Measurements from ENCODE around the gene ZFP91. TPM values are rescaled to one million over a fixed set of nuclear protein-coding genes. Genes with fewer than 3 reads are reported as not detected.

Gene ZFP91
- total and polyA plus RNA-seq, 2 of the 13 experiments (the other 11 are each of a cell fraction or from before 2014, with no cell fraction given), result 13.5 to 38.6 TPM

- POLR2A ChIA-PET, result interaction anchor here (3.3 kb wide), 1 partner anchor 13 kb away, joined by 18 read pairs; no protein-coding TSS in a partner anchor
- WGBS (ENCODE audit: low lambda C conversion rate), result 91% methylated on average over 6 of the region's 6 CpGs
Measured at GRCh38 chr11:58575377-58576020, 3.4 kb upstream of the ZFP91 start, which contains the start of gene LPXN. Gene LPXN (minus strand): TSS chr11:58575856. CDS start chr11:58575772, 84 bp downstream.

GRCh38 chr11:58576887-58577471, 1.9 kb upstream of the ZFP91 start:
- Histone ChIP-seq H3K4me2 (ENCODE audit: low read depth, low read length) (peak overlapping the region; percentile 78), H2AFZ (ENCODE audit: low read length) (no peak overlapping the region), H3K9ac (ENCODE audit: insufficient read depth, low read depth, low read length) (peak overlapping the region; percentile 100), H3K4me1 (ENCODE audit: insufficient read depth, low read length) (peaks cover 35% of the 10 kb centered on the region), H3K79me2 (ENCODE audit: insufficient read depth, low read length) (peaks cover 30% of the 10 kb centered on the region), H3K27me3 (ENCODE audit: control insufficient read depth in 1 of 2, insufficient read depth in 2 of 2, low read length in 2 of 2) (no peaks in the 10 kb centered on the region), H3K4me3 (replicated peaks in 1 of 3; ENCODE audit: insufficient read depth in 1 of 3, low read depth in 2 of 3, low read length in 3 of 3) (peak overlapping the region; percentile 74 to 98 (median 82)), H3K27ac (ENCODE audit: extremely low read length, insufficient read depth, low read length) (peak overlapping the region; percentile 99), H4K20me1 (ENCODE audit: insufficient read depth, low read length) (peaks cover 18% of the 10 kb centered on the region), H3K9me3 (ENCODE audit: low read length) (no peaks in the 10 kb centered on the region), H3K36me3 (replicated peaks in 1 of 2; ENCODE audit: control insufficient read depth in 1 of 2, insufficient read depth in 2 of 2, low read length in 2 of 2) (no peaks in the 10 kb centered on the region)
- ChIA-PET POLR2A (interaction anchor here (0.9 to 3.3 kb wide), 5 partner anchors 9 to 187 kb away, joined by 3 to 18 read pairs (median 9); no protein-coding TSS in a partner anchor), CTCF (ENCODE audit: low intra/inter-chr PET ratio, low total read pairs) (interaction anchor here (1.1 to 1.8 kb wide), 2 partner anchors 9 to 211 kb away, joined by 3 to 4 read pairs; no protein-coding TSS in a partner anchor)
- WGBS (ENCODE audit: low lambda C conversion rate), result 9% methylated on average over 4 of the region's 4 CpGs
- DNase-seq (ENCODE audit: low spot score) (peak; percentile 36), FAIRE-seq (peak; percentile 12), ATAC-seq (no peak)
- intact Hi-C loops (cut with micrococcal nuclease; ENCODE audit: unreplicated experiment), result loop anchor here (1.0 kb wide), 2 partner anchors 41 to 52 kb away; no protein-coding TSS in a partner anchor
- BruUV-seq (replicated peaks), result no TSS peak
- in situ Hi-C loops (cut with HindIII; ENCODE audit: extremely low pct_ligation_motif_present, low pct_unique_long_range_greater_than_20kb), result no loop called here
- TF ChIP-seq ZNF225 (CRISPR knock-in tag; IDR thresholded peaks at IDR 0.05), result no peak
- TF ChIP-seq ASH2L (IDR thresholded peaks at IDR 0.05; ENCODE audit: insufficient read length, low read depth, low read length), result no peak
- no peak for TF ChIP-seq FLYWCH1 (CRISPR knock-in tag; IDR thresholded peaks at IDR 0.05)
- peak; percentile 29; the same call in 1 of the 2 replicates for TF ChIP-seq RAD21 (CRISPR knock-in tag; IDR thresholded peaks at IDR 0.05)
- peak; percentile 26; the same call in 1 of the 2 replicates for TF ChIP-seq ZNF362 (CRISPR knock-in tag; IDR thresholded peaks at IDR 0.05; ENCODE audit: borderline replicate concordance)
- no peak for TF ChIP-seq SP5 (CRISPR knock-in tag; IDR thresholded peaks at IDR 0.05; ENCODE audit: borderline replicate concordance, low read depth)
- TF ChIP-seq STAG1 (CRISPR knock-in tag; IDR thresholded peaks at IDR 0.05), result peak; percentile 47; the same call in 1 of the 2 replicates
- peak; percentile 35; the same call in 1 of the 2 replicates for TF ChIP-seq ONECUT2 (CRISPR knock-in tag; IDR thresholded peaks at IDR 0.05)
- TF ChIP-seq, protein P1, sequence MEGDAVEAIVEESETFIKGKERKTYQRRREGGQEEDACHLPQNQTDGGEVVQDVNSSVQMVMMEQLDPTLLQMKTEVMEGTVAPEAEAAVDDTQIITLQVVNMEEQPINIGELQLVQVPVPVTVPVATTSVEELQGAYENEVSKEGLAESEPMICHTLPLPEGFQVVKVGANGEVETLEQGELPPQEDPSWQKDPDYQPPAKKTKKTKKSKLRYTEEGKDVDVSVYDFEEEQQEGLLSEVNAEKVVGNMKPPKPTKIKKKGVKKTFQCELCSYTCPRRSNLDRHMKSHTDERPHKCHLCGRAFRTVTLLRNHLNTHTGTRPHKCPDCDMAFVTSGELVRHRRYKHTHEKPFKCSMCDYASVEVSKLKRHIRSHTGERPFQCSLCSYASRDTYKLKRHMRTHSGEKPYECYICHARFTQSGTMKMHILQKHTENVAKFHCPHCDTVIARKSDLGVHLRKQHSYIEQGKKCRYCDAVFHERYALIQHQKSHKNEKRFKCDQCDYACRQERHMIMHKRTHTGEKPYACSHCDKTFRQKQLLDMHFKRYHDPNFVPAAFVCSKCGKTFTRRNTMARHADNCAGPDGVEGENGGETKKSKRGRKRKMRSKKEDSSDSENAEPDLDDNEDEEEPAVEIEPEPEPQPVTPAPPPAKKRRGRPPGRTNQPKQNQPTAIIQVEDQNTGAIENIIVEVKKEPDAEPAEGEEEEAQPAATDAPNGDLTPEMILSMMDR (CRISPR knock-in tag; IDR thresholded peaks at IDR 0.05), result peak; percentile 49

More at GRCh38 chr11:58575377-58576020, 3.4 kb upstream of the ZFP91 start, which contains the start of gene LPXN:
- no peaks in the 10 kb centered on the region for H3K27me3 ChIP-seq (ENCODE audit: control insufficient read depth in 1 of 2, insufficient read depth in 2 of 2, low read length in 2 of 2)
- intact Hi-C loops (cut with micrococcal nuclease; ENCODE audit: unreplicated experiment), result no loop called here
- peaks cover 16% of the 10 kb centered on the region for H3K79me2 ChIP-seq (ENCODE audit: insufficient read depth, low read length)
- H3K9ac ChIP-seq (ENCODE audit: insufficient read depth, low read depth, low read length), result peak within 1 kb of the TSS; percentile 100
- no peak for ATAC-seq
- H3K4me1 ChIP-seq (ENCODE audit: insufficient read depth, low read length), result peaks cover 20% of the 10 kb centered on the region
- peaks cover 5% of the 10 kb centered on the region; the same call in 1 of the 2 replicates for H4K20me1 ChIP-seq (ENCODE audit: insufficient read depth, low read length)
- peak within 1 kb of the TSS; percentile 74 to 98 (median 82) for H3K4me3 ChIP-seq (replicated peaks in 1 of 3; ENCODE audit: insufficient read depth in 1 of 3, low read depth in 2 of 3, low read length in 3 of 3)
- H3K4me2 ChIP-seq (ENCODE audit: low read depth, low read length), result peak within 1 kb of the TSS; percentile 78
- H2AFZ ChIP-seq (ENCODE audit: low read length), result no peak within 1 kb of the TSS
- no peak for FAIRE-seq
- DNase-seq (ENCODE audit: low spot score), result no peak
- no peaks in the 10 kb centered on the region for H3K36me3 ChIP-seq (replicated peaks in 1 of 2; ENCODE audit: control insufficient read depth in 1 of 2, insufficient read depth in 2 of 2, low read length in 2 of 2)
- TF ChIP-seq ZFP62 (CRISPR knock-in tag; IDR thresholded peaks at IDR 0.05) (no peak), MAZ (IDR thresholded peaks at IDR 0.05; ENCODE audit: borderline replicate concordance, low read depth, low read length) (no peak), MAZ (CRISPR knock-in tag; IDR thresholded peaks at IDR 0.05; ENCODE audit: low read depth) (no peak), ZNF562 (CRISPR knock-in tag; IDR thresholded peaks at IDR 0.05; ENCODE audit: borderline replicate concordance) (no peak)
- TF ChIP-seq, protein P2, sequence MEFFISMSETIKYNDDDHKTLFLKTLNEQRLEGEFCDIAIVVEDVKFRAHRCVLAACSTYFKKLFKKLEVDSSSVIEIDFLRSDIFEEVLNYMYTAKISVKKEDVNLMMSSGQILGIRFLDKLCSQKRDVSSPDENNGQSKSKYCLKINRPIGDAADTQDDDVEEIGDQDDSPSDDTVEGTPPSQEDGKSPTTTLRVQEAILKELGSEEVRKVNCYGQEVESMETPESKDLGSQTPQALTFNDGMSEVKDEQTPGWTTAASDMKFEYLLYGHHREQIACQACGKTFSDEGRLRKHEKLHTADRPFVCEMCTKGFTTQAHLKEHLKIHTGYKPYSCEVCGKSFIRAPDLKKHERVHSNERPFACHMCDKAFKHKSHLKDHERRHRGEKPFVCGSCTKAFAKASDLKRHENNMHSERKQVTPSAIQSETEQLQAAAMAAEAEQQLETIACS (CRISPR knock-in tag; IDR thresholded peaks at IDR 0.05), result no peak
- peak within 1 kb of the TSS; percentile 19 for H3K27ac ChIP-seq (ENCODE audit: extremely low read length, insufficient read depth, low read length)
- in situ Hi-C loops (cut with HindIII; ENCODE audit: extremely low pct_ligation_motif_present, low pct_unique_long_range_greater_than_20kb), result no loop called here
- CTCF ChIA-PET (ENCODE audit: low intra/inter-chr PET ratio, low total read pairs), result no interaction called here
- H3K9me3 ChIP-seq (ENCODE audit: low read length), result no peaks in the 10 kb centered on the region
- BruUV-seq (replicated peaks), result no TSS peak
